Epithelial cell of proximal tubule (primary cell): Measurements from ENCODE around the gene HDGFL2. TPM values are rescaled to one million over a fixed set of nuclear protein-coding genes. Genes with fewer than 3 reads are reported as not detected.

Experiments used
- DNase-seq: peaks from one replicate; pipeline ENCODE4 v3.0.0-alpha.2; 2011; ENCODE audit warnings: low read depth
- H3K4me3 ChIP-seq: 2 replicates; pipeline ENCODE4 v1.5.1; 2011; ENCODE audit warnings: low read depth, mild to moderate bottlenecking, low read length
- CTCF ChIP-seq: conservative IDR thresholded peaks from 2 replicates; pipeline ENCODE4 v1.5.1; 2012; ENCODE audit warnings: low read depth, mild to moderate bottlenecking, low read length
- total RNA-seq: library from RNA; depleted of rRNA; stranded (reverse); fragments of >200 nt; gene quantifications from 2 replicates; pipeline ENCODE4 v1.2.3, GENCODE V29; 2015

HDGFL2 gene
- total RNA-seq, 1 donor from 2014 or later: 91.8 TPM

GRCh38 chr19:4508698-4509097, 36.6 kb downstream of the HDGFL2 start:
- H3K4me3 ChIP-seq: no peak overlapping the region
- no peak for TF ChIP-seq CTCF
- no peak for DNase-seq

DNA sequence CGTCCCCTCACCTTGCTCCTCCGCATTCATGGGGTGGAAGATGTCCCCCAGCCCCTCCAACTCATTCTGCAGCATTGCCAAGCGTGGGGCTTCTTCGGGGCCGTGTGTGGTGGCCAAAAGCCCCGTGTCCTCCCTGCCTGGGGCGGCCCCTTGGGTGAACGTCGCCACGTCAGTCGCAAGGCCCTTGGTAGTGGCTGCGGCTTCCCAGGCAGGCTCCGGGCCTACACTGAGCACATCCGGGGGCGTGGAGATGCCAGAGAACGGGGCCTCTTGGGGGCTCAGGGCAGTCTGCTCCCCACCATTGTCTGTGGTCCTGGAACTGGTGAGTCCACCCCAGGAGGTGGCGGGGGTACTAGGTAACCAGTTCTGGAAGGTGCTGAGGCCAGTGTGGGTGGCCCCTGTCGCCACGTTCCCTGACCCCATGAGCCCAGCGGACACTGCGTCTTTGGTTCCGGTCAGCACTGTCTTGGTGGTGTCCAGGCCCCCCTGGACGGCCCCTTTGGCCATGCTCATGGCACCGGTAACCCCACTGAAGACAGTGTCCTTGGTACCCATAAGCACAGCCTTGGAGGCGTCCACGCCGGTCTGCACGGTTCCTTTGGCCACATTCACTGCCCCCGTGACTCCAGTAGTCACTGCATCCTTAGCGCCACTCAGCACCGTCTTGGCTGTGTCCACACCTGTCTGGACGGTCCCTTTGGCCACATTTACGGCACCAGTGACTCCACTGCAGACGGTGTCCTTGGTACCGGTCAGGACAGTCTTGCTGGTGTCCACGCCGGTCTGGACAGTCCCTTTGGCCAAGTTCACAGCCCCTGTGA, 38.5 kb downstream of the HDGFL2 start:
- DNase-seq: no peak
- no peak for TF ChIP-seq CTCF

GRCh38 chr19:4511300-4512054, 39.4 kb downstream of the HDGFL2 start:
- H3K4me3 ChIP-seq: no peak overlapping the region
- no peak for DNase-seq
- no peak for TF ChIP-seq CTCF

More for the DNA sequence above, 38.5 kb downstream of the HDGFL2 start:
- H3K4me3 ChIP-seq: no peak overlapping the region

DNA sequence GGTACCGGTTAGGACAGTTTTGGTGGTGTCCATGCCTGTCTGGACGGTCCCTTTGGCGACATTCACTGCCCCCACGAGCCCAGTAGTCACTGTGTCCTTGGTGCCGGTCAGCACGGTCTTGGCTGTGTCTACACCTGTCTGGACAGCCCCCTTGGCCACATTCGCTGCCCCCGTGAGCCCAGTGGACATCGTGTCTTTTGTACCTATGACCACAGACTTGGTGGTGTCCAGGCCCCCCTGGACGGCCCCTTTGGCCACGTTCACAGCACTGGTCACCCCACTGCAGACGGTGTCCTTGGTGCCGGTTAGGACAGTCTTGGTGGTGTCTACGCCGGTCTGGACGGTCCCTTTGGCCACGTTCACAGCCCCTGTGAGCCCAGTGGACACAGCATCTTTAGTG, 40.0 kb downstream of the HDGFL2 start:
- H3K4me3 ChIP-seq: no peak overlapping the region
- DNase-seq: no peak
- TF ChIP-seq CTCF: no peak

GRCh38 chr19:4513248-4513647, 41.2 kb downstream of the HDGFL2 start:
- H3K4me3 ChIP-seq: no peak overlapping the region
- no peak for DNase-seq
- no peak for TF ChIP-seq CTCF

DNA sequence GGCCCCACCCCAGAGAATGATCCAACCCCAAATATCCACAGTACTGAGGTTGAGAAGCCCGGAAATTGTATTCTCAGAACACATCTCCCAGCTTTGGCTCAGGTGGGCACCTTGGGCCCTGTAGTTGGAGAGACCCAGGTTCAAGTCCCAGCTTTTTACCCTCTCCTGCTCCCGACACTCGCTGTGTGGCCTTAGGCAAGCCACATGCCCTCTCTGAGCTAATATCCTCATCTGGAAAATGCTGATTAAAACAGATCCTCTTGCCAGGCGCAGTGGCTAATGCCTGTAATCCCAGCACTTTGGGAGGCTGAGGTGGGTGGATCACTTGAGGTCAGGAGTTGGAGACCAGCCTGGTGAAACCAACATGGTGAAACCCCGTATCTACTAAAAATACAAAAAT, 43.6 kb downstream of the HDGFL2 start:
- no peak for DNase-seq
- no peak for TF ChIP-seq CTCF
- H3K4me3 ChIP-seq: no peak overlapping the region
